Small intestine (tissue), 7 donors: Measurements from ENCODE around the gene SNX14. TPM values are rescaled to one million over a fixed set of nuclear protein-coding genes. Genes with fewer than 3 reads are reported as not detected.
A peak's percentile ranks its signal among the peaks of the same experiment; 100 is the strongest.

ENCODE experiments used
- DNase-seq, 2 donors: peaks; one replicate each; pipeline versions ENCODE4 v3.0.0 to v3.0.0-alpha.2; 2013
- FAIRE-seq: peaks from 2 replicates; lab custom pipeline; 2012; peaks lifted over from hg19 to GRCh38; lab: Jason Lieb, UNC
- H3K27ac ChIP-seq, 3 donors: one replicate each; pipeline ENCODE4 v1.5.1; 2013; ENCODE audit warnings: low read length in 2 of 3, mild to moderate bottlenecking in 2 of 3, control low read depth in 1 of 3, inconsistent platforms in 1 of 3, low read depth in 1 of 3, moderate library complexity in 1 of 3
- H3K27me3 ChIP-seq, 3 donors: one replicate each; pipeline ENCODE4 v1.6.1; 2013; ENCODE audit warnings: low read length in 3 of 3, inconsistent platforms in 1 of 3; ENCODE audit not compliant: control insufficient read depth in 3 of 3, insufficient read depth in 3 of 3
- H3K36me3 ChIP-seq, 3 donors: one replicate each; pipeline ENCODE4 v1.6.1; 2013; ENCODE audit warnings: low read length in 3 of 3, inconsistent platforms in 1 of 3, low read depth in 1 of 3, mild to moderate bottlenecking in 1 of 3, moderate library complexity in 1 of 3; ENCODE audit not compliant: control insufficient read depth in 3 of 3, insufficient read depth in 2 of 3
- H3K4me1 ChIP-seq, 3 donors: one replicate each; pipeline ENCODE4 v1.6.1; 2013; ENCODE audit warnings: low read length in 2 of 3, inconsistent platforms in 1 of 3, low read depth in 1 of 3, mild to moderate bottlenecking in 1 of 3, moderate library complexity in 1 of 3; ENCODE audit not compliant: control insufficient read depth in 3 of 3, insufficient read depth in 2 of 3
- H3K4me3 ChIP-seq, 3 donors: one replicate each; pipeline ENCODE4 v1.5.1; 2013; ENCODE audit warnings: low read length in 3 of 3, control low read depth in 1 of 3, inconsistent platforms in 1 of 3, low read depth in 1 of 3, mild to moderate bottlenecking in 1 of 3, moderate library complexity in 1 of 3
- H3K9me3 ChIP-seq, 2 donors: one replicate each; pipeline ENCODE4 v1.6.1; 2013; ENCODE audit warnings: low read depth in 1 of 2, low read length in 1 of 2; ENCODE audit not compliant: control insufficient read depth in 2 of 2, insufficient read depth in 1 of 2
- WGBS, 3 donors: extraction: QIAGEN DNeasy Blood & Tissue Kit; methylation state at CpG; one replicate each; pipeline ENCODE4 v1.1.7; 2013; 5-methylcytosine and 5-hydroxymethylcytosine counted together
- polyA plus RNA-seq, 4 donors: library from polyadenylated mRNA; stranded (reverse) in 3 of 4; unstranded in 1 of 4; fragments of 200-250 nt in 3 of 4; fragments of 120-200 nt in 1 of 4; gene quantifications; one replicate each; pipeline versions ENCODE4 v1.2.1 to v1.2.3, GENCODE V29; 2013
- donor health status: healthy with polysubstance abuse.
- donor health status: control.
- donor health status: control.
- donor health status: Bipolar disorder and iron deficiency.
- donor health status: healthy.

The SNX14 gene
- polyA plus RNA-seq, 4 donors = 43.2 to 98.4 (median 54.0) TPM

- DNase-seq (peak in 1 of 2 donors; percentile 14), FAIRE-seq (no peak)
- H3K36me3 ChIP-seq = peaks cover 3 to 29% (median 14%) of the 10 kb centered on the region in 3 donors
- H3K4me1 ChIP-seq = no peaks in the 10 kb centered on the region
- H3K27me3 ChIP-seq = no peaks in the 10 kb centered on the region
- H3K9me3 ChIP-seq = no peaks in the 10 kb centered on the region
- H3K4me3 ChIP-seq = no peak overlapping the region
- H3K27ac ChIP-seq = no peak overlapping the region
These were observed 77.5 kb downstream of the SNX14 start for GRCh38 chr6:85516168-85516567.

GRCh38 chr6:85506441-85507093, 87.1 kb downstream of the SNX14 start:
- 78 to 90% (median 79%) methylated on average over 8 of the region's 8 CpGs for WGBS, 3 donors
- no peak overlapping the region for H3K27ac ChIP-seq
- H3K27me3 ChIP-seq = no peaks in the 10 kb centered on the region
- DNase-seq (no peak), FAIRE-seq (no peak)
- H3K9me3 ChIP-seq = no peaks in the 10 kb centered on the region
- peaks cover 4 to 12% (median 8%) of the 10 kb centered on the region in 3 donors for H3K36me3 ChIP-seq
- no peaks in the 10 kb centered on the region for H3K4me1 ChIP-seq
- H3K4me3 ChIP-seq = no peak overlapping the region

DNA sequence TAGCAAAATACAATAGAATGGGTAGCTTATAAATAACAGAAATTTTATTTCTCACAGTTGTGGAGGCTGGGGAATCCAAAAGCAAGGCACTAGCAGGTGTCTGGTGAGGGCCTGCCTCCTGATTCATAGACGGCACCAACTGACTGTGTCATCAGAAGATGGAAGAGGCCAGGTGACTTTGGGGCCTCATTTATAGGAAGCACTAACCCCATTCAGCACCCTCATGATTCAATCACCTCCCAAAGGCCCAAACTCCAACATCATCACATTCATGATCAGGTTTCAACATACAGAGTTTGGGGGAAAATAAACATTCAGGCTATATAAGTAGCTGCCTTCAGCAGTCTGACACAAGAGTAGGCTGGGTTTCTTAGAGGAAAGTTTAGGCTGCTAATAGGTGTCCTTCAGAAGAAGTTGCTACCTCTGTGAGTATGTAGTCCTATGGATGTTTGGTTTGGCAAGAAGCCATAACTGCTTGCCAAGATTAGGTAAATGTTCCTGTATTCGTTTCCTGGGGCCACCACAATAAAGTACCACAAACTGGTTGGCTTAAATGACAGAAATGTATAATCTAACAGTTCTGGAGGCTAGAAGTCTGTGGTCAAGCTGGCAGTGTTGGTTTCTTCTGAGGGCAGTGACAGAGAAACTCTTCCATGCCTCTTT, 94.9 kb downstream of the SNX14 start:
- peak; percentile 12 to 48 for DNase-seq
- Histone ChIP-seq H3K36me3 (peaks cover 0 to 8% (median 6%) of the 10 kb centered on the region in 3 donors), H3K9me3 (peaks cover 2 to 10% of the 10 kb centered on the region in 2 donors), H3K4me3 (no peak overlapping the region), H3K27ac (no peak overlapping the region), H3K4me1 (no peaks in the 10 kb centered on the region), H3K27me3 (no peaks in the 10 kb centered on the region)
- WGBS, 3 donors = 33 to 57% (median 38%) methylated on average over 2 of the region's 2 CpGs
- no peak for FAIRE-seq

- FAIRE-seq (no peak), DNase-seq (no peak)
- H3K4me3 ChIP-seq = no peak overlapping the region
- 91 to 96% (median 94%) methylated on average over 5 of the region's 5 CpGs for WGBS, 3 donors
- peaks cover 0 to 6% (median 2%) of the 10 kb centered on the region in 3 donors for H3K36me3 ChIP-seq
- H3K27me3 ChIP-seq = no peaks in the 10 kb centered on the region
- H3K27ac ChIP-seq = no peak overlapping the region
- H3K4me1 ChIP-seq = no peaks in the 10 kb centered on the region
- H3K9me3 ChIP-seq = peaks cover 2 to 10% of the 10 kb centered on the region in 2 donors
These were observed 96.8 kb downstream of the SNX14 start for GRCh38 chr6:85496856-85497255.

DNA sequence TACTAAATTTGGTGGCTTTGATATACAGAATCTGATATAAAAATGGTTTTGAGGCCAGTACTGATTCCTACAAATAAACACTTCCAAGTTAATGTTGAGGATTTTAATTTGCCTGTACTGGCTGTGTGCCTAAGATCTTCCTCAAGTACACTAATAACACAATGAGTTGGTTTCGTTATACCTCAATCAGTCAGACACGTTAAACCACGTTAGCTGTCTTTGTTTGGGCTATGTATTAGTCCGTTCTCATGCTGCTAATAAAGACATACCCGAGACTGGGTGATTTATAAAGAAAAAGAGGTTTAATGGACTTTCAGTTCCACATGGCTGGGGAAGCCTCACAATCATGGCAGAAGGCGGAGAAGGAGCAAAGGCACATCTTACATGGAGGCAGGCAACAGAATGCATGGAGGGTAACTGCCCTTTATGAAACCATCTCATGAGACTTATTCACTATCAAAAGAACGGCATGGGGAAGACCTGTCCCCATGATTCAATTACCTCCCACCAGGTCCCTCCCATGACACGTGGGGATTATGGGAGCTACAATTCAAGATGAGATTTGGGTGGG, 97.6 kb downstream of the SNX14 start:
- no peaks in the 10 kb centered on the region for H3K4me1 ChIP-seq
- FAIRE-seq (no peak), DNase-seq (no peak)
- 74 to 86% (median 79%) methylated on average over 8 of the region's 8 CpGs for WGBS, 3 donors
- H3K27ac ChIP-seq = no peak overlapping the region
- peaks cover 2 to 10% of the 10 kb centered on the region in 2 donors for H3K9me3 ChIP-seq
- H3K4me3 ChIP-seq = no peak overlapping the region
- no peaks in the 10 kb centered on the region for H3K27me3 ChIP-seq
- peaks cover 0 to 8% (median 0%) of the 10 kb centered on the region in 3 donors for H3K36me3 ChIP-seq

- H3K36me3 ChIP-seq = peaks cover 0 to 9% (median 0%) of the 10 kb centered on the region in 3 donors
- H3K4me3 ChIP-seq = no peak overlapping the region
- 67 to 73% (median 71%) methylated on average over 5 of the region's 5 CpGs for WGBS, 3 donors
- DNase-seq = peak in 1 of 2 donors; percentile 30
- FAIRE-seq = no peak
- H3K4me1 ChIP-seq = no peaks in the 10 kb centered on the region
- H3K27ac ChIP-seq = no peak overlapping the region
- no peaks in the 10 kb centered on the region for H3K27me3 ChIP-seq
- peaks cover 2 to 10% of the 10 kb centered on the region in 2 donors for H3K9me3 ChIP-seq
These were observed 98.8 kb downstream of the SNX14 start for GRCh38 chr6:85494547-85495536.

DNA sequence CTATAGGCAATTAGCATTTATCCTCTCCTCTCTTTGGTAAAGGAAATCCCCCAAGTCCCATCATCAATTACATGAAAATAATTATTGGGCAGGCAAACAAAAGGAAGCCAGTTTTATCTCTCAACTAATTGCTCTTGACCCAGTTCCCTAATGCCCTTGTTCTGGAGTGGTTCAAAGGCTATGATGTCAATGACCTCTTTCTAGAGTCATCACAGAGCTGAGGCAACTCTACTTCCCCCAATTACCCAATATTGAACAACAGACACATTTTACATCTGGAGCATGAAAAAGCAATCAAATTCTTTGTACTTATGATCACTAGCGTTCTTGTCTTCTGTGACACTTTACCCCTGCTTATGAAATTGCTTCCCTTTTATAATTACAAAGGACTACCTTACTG, 100.3 kb downstream of the SNX14 start:
- peaks cover 2 to 10% of the 10 kb centered on the region in 2 donors for H3K9me3 ChIP-seq
- H3K27me3 ChIP-seq = no peaks in the 10 kb centered on the region
- no peak overlapping the region for H3K27ac ChIP-seq
- 84 to 94% (median 86%) methylated on average over 1 of the region's 1 CpG for WGBS, 3 donors
- H3K4me3 ChIP-seq = no peak overlapping the region
- FAIRE-seq (no peak), DNase-seq (no peak)
- H3K36me3 ChIP-seq = peaks cover 0 to 11% (median 0%) of the 10 kb centered on the region in 3 donors
- H3K4me1 ChIP-seq = no peaks in the 10 kb centered on the region
